ENCODE data around the gene SNX22. TPM values are rescaled to one million over a fixed set of nuclear protein-coding genes. Genes with fewer than 3 reads are reported as not detected.

The SNX22 gene
- total and polyA plus RNA-seq, 2 of the 8 experiments (the other 6 are each of a cell fraction or from before 2014, with no cell fraction given) = 4.9 TPM

- TF ChIP-seq RAD21 (IDR thresholded peaks at IDR 0.05 in 1 of 2, conservative IDR thresholded peaks at IDR 0.05 in 1 of 2; ENCODE audit: low read depth in 2 of 2, low read length in 2 of 2) = no peak
Measured at GRCh38 chr15:64166102-64166890, 14.8 kb downstream of the SNX22 start (continued).
